PC-3 (cell line): ENCODE results near the gene ASAP3.

Experiments used
- CTCF ChIP-seq: fragments of 300-600 bp; sonication (generic); conservative IDR thresholded peaks from 2 replicates; pipeline ENCODE4 v1.5.1; 2017; ENCODE audit warnings: antibody characterized with exemption, low read depth, mild to moderate bottlenecking, low read length
- EZH2 ChIP-seq: fragments of 300-600 bp; sonication (generic); IDR thresholded peaks from one replicate; pipeline ENCODE4 v1.6.1; 2017; ENCODE audit warnings: antibody characterized with exemption, mild to moderate bottlenecking, low read length; ENCODE audit not compliant: unreplicated experiment

GRCh38 chr1:23481904-23482303 lies 2.1 kb downstream of the ASAP3 start:
- TF ChIP-seq CTCF: no peak
- TF ChIP-seq EZH2: no peak
